HEK293 (cell line): ENCODE results near the gene GNAS-AS1.

Source experiments
- CTCF ChIA-PET: fragments of 350-600 bp; formaldehyde crosslinking; extraction: SDS; loops from one replicate; lab custom pipeline; 2021; ENCODE audit warnings: antibody characterized with exemption; lab: Yijun Ruan, JAX
- POLR2A ChIA-PET: fragments of 300-600 bp; formaldehyde crosslinking; extraction: SDS; loops from one replicate; lab custom pipeline; 2020; ENCODE audit warnings: antibody characterized with exemption, inconsistent platforms; lab: Yijun Ruan, JAX
- H3K27ac ChIP-seq: fragments of 200-500 bp; sonication (Bioruptor generic); 2 replicates; pipeline ENCODE4 v1.5.1; 2014; ENCODE audit warnings: low read depth, low read length, control low read depth, inconsistent platforms; ENCODE audit errors: extremely low read depth
- H3K36me3 ChIP-seq, 2 experiments: fragments of 200-500 bp in 1 of 2; sonication (Bioruptor generic) in 1 of 2; 1 replicate in 1 of 2; 2 replicates in 1 of 2; pipeline ENCODE4 v1.5.1; 2014 to 2017; ENCODE audit warnings: inconsistent platforms in 2 of 2, low read length in 2 of 2; ENCODE audit not compliant: control insufficient read depth in 2 of 2, insufficient read depth in 1 of 2
- H3K4me1 ChIP-seq: fragments of 200-500 bp; sonication (Bioruptor generic); 2 replicates; pipeline ENCODE4 v1.5.1; 2014; ENCODE audit warnings: mild to moderate bottlenecking, low read length, inconsistent platforms; ENCODE audit not compliant: control insufficient read depth, insufficient read depth
- H3K4me3 ChIP-seq: 2 replicates; pipeline ENCODE4 v1.5.1; 2011; ENCODE audit warnings: low read depth, mild to moderate bottlenecking, control low read depth, low read length, moderate library complexity
- H3K9me3 ChIP-seq: fragments of 200-500 bp; sonication (Bioruptor generic); 2 replicates; pipeline ENCODE4 v1.5.1; 2014; ENCODE audit warnings: low read depth, low read length, inconsistent platforms; ENCODE audit not compliant: control insufficient read depth, insufficient read depth
- BCL6B ChIP-seq: fragments of 450-650 bp; formaldehyde crosslinking; IDR thresholded peaks from 2 replicates; pipeline ENCODE4 v1.5.1; 2017; ENCODE audit warnings: missing biosample characterization, missing genetic modification characterization
- HOXA7 ChIP-seq: sonication (generic); formaldehyde crosslinking; IDR thresholded peaks from 2 replicates; pipeline ENCODE4 v1.8.1; 2022; ENCODE audit warnings: missing genetic modification reagents, borderline replicate concordance
- PATZ1 ChIP-seq: fragments of 450-650 bp; formaldehyde crosslinking; IDR thresholded peaks from 2 replicates; pipeline ENCODE4 v1.5.1; 2016; ENCODE audit warnings: missing biosample characterization, missing genetic modification characterization
- ZBTB20 ChIP-seq: fragments of 450-650 bp; formaldehyde crosslinking; IDR thresholded peaks from 2 replicates; pipeline ENCODE4 v1.5.1; 2016; ENCODE audit warnings: missing biosample characterization, missing genetic modification characterization
- ZBTB48 ChIP-seq: fragments of 450-650 bp; formaldehyde crosslinking; IDR thresholded peaks from 2 replicates; pipeline ENCODE4 v1.5.1; 2016; ENCODE audit warnings: missing biosample characterization, missing genetic modification characterization
- ZEB2 ChIP-seq: fragments of 450-650 bp; formaldehyde crosslinking; IDR thresholded peaks from 2 replicates; pipeline ENCODE4 v1.5.1; 2016; ENCODE audit warnings: missing biosample characterization, missing genetic modification characterization
- ZFHX2 ChIP-seq: fragments of 450-650 bp; formaldehyde crosslinking; conservative IDR thresholded peaks from 2 replicates; pipeline ENCODE4 v1.5.1; 2016; ENCODE audit warnings: missing biosample characterization, missing genetic modification characterization
- ZFP3 ChIP-seq: fragments of 450-650 bp; formaldehyde crosslinking; IDR thresholded peaks from 2 replicates; pipeline ENCODE4 v1.5.1; 2016; ENCODE audit warnings: low read depth, missing biosample characterization, missing genetic modification characterization
- ZNF10 ChIP-seq: fragments of 450-650 bp; formaldehyde crosslinking; IDR thresholded peaks from 2 replicates; pipeline ENCODE4 v1.5.1; 2017; ENCODE audit warnings: missing biosample characterization, missing genetic modification characterization
- ZNF133 ChIP-seq: fragments of 450-650 bp; formaldehyde crosslinking; IDR thresholded peaks from 2 replicates; pipeline ENCODE4 v1.5.1; 2016; ENCODE audit warnings: missing biosample characterization, missing genetic modification characterization
- ZNF202 ChIP-seq: fragments of 450-650 bp; formaldehyde crosslinking; IDR thresholded peaks from 2 replicates; pipeline ENCODE4 v1.5.1; 2016; ENCODE audit warnings: missing biosample characterization, missing genetic modification characterization, borderline replicate concordance
- ZNF280C ChIP-seq: fragments of 450-650 bp; formaldehyde crosslinking; IDR thresholded peaks from 2 replicates; pipeline ENCODE4 v1.5.1; 2016; ENCODE audit warnings: missing biosample characterization, missing genetic modification characterization
- ZNF324 ChIP-seq: fragments of 450-650 bp; formaldehyde crosslinking; IDR thresholded peaks from 2 replicates; pipeline ENCODE4 v1.5.1; 2016; ENCODE audit warnings: missing biosample characterization, missing genetic modification characterization
- ZNF350 ChIP-seq: fragments of 450-650 bp; formaldehyde crosslinking; IDR thresholded peaks from 2 replicates; pipeline ENCODE4 v1.5.0; 2017; ENCODE audit warnings: missing biosample characterization, mild to moderate bottlenecking, missing genetic modification characterization
- ZNF529 ChIP-seq: fragments of 450-650 bp; formaldehyde crosslinking; IDR thresholded peaks from 2 replicates; pipeline ENCODE4 v1.5.1; 2017; ENCODE audit warnings: missing genetic modification characterization, missing biosample characterization; ENCODE audit not compliant: insufficient replicate concordance
- ZNF580 ChIP-seq: fragments of 450-650 bp; formaldehyde crosslinking; IDR thresholded peaks from 2 replicates; pipeline ENCODE4 v1.5.1; 2016; ENCODE audit warnings: missing biosample characterization, missing genetic modification characterization
- ZNF610 ChIP-seq: fragments of 450-650 bp; formaldehyde crosslinking; IDR thresholded peaks from 2 replicates; pipeline ENCODE4 v1.5.1; 2016; ENCODE audit warnings: missing biosample characterization, missing genetic modification characterization, borderline replicate concordance
- ZNF621 ChIP-seq: fragments of 450-650 bp; formaldehyde crosslinking; IDR thresholded peaks from 2 replicates; pipeline ENCODE4 v1.5.1; 2017; ENCODE audit warnings: missing biosample characterization, missing genetic modification characterization
- ZNF623 ChIP-seq: fragments of 450-650 bp; formaldehyde crosslinking; IDR thresholded peaks from 2 replicates; pipeline ENCODE4 v1.5.1; 2016; ENCODE audit warnings: missing biosample characterization, missing genetic modification characterization
- ZNF629 ChIP-seq: fragments of 450-650 bp; formaldehyde crosslinking; IDR thresholded peaks from 2 replicates; pipeline ENCODE4 v1.5.1; 2017; ENCODE audit warnings: missing biosample characterization, missing genetic modification characterization
- TF ChIP-seq, protein P1 (sequence below): fragments of 450-650 bp; formaldehyde crosslinking; IDR thresholded peaks from 2 replicates; pipeline ENCODE4 v1.5.1; 2016; ENCODE audit warnings: missing biosample characterization, missing genetic modification characterization

Gene GNAS-AS1

DNA sequence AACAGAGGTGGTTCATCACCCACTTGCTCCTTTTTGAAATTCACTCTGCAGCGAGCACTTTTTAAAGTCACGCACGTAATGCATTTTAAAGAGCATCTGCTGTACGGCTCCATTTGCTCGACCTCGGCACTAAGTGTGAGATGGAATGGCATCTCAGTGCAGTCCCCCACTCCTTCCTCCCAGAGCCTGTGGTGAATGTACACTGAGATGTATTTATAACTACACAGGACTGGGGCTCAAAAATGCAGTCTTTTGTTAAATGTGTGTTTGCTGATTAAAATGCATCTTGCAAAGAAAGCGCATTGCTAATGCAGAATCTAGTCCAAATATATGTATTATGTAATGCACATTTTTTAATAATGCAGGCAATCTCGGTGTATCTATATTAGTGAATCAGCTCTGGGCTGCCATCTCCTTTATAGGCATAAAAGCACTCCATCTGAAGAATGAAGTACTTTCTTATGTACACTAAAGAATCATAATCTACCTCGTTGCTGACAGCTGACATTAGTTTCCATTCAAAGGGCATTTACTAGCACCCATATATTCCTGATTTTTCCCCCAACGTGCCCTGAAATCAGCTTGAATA lies 14.0 kb downstream of the GNAS-AS1 start:
- ChIA-PET POLR2A (no interaction called here), CTCF (interaction anchor here (0.6 kb wide), 1 partner anchor 14 kb away, joined by 3 read pairs; no protein-coding TSS in a partner anchor)
- H3K4me3 ChIP-seq: no peak overlapping the region
- H3K9me3 ChIP-seq: no peaks in the 10 kb centered on the region
- H3K27ac ChIP-seq: no peak overlapping the region
- H3K4me1 ChIP-seq: no peaks in the 10 kb centered on the region
- no peak for TF ChIP-seq ZNF623 (tag by site-specific recombination)
- TF ChIP-seq ZNF324: no peak
- no peak for TF ChIP-seq ZEB2 (tag by site-specific recombination)
- TF ChIP-seq ZNF10: no peak
- no peak for TF ChIP-seq ZNF629 (tag by site-specific recombination)
- TF ChIP-seq PATZ1: no peak
- no peak for TF ChIP-seq HOXA7 (CRISPR knock-in tag)
- TF ChIP-seq, protein P1, sequence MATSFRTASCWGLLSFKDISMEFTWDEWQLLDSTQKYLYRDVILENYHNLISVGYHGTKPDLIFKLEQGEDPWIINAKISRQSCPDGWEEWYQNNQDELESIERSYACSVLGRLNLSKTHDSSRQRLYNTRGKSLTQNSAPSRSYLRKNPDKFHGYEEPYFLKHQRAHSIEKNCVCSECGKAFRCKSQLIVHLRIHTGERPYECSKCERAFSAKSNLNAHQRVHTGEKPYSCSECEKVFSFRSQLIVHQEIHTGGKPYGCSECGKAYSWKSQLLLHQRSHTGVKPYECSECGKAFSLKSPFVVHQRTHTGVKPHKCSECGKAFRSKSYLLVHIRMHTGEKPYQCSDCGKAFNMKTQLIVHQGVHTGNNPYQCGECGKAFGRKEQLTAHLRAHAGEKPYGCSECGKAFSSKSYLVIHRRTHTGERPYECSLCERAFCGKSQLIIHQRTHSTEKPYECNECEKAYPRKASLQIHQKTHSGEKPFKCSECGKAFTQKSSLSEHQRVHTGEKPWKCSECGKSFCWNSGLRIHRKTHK (tag by site-specific recombination): no peak
- no peak for TF ChIP-seq ZNF350
- no peak for TF ChIP-seq ZNF202 (tag by site-specific recombination)
- TF ChIP-seq ZFHX2 (tag by site-specific recombination): no peak
- peaks cover 0 to 49% of the 10 kb centered on the region in 2 experiments; a peak in 2 of 3 replicates for H3K36me3 ChIP-seq

- no peak for TF ChIP-seq ZBTB48 (tag by site-specific recombination)
- TF ChIP-seq ZNF623 (tag by site-specific recombination): no peak
- no peak for TF ChIP-seq ZNF280C (tag by site-specific recombination)
- TF ChIP-seq BCL6B (tag by site-specific recombination): no peak
- TF ChIP-seq ZNF529 (tag by site-specific recombination): no peak
- no peak for TF ChIP-seq ZBTB20
- no peak for TF ChIP-seq ZNF621 (tag by site-specific recombination)
- no peak for TF ChIP-seq ZFP3 (tag by site-specific recombination)
- no peak for TF ChIP-seq ZNF580
- TF ChIP-seq ZNF133 (tag by site-specific recombination): no peak
- no peak for TF ChIP-seq ZNF610 (tag by site-specific recombination)
- Histone ChIP-seq H3K27ac (no peak overlapping the region), H3K4me1 (no peaks in the 10 kb centered on the region), H3K4me3 (no peak overlapping the region), H3K36me3 (peaks cover 3 to 38% of the 10 kb centered on the region in 2 experiments; a peak in 2 of 3 replicates), H3K9me3 (no peaks in the 10 kb centered on the region)
- ChIA-PET POLR2A (interaction anchor here (0.9 to 1.3 kb wide), 2 partner anchors 11 to 23 kb away, joined by 3 to 4 read pairs; no protein-coding TSS in a partner anchor), CTCF (interaction anchor here (0.5 kb wide), 1 partner anchor 178 kb away, joined by 3 read pairs; no protein-coding TSS in a partner anchor)
Measured at GRCh38 chr20:58835231-58835630, 15.5 kb downstream of the GNAS-AS1 start.
